Jurkat, Clone E6-1 (cell line): Measurements from ENCODE around the gene CLIP1.

ENCODE experiments used
- DNase-seq: peaks from one replicate; pipeline ENCODE4 v3.0.0-alpha.2; 2011; ENCODE audit warnings: low read depth, low spot score
- H3K4me3 ChIP-seq: 2 replicates; pipeline ENCODE4 v1.5.1; 2011; ENCODE audit warnings: mild to moderate bottlenecking, low read length, control low read depth, moderate library complexity

The CLIP1 gene

DNA sequence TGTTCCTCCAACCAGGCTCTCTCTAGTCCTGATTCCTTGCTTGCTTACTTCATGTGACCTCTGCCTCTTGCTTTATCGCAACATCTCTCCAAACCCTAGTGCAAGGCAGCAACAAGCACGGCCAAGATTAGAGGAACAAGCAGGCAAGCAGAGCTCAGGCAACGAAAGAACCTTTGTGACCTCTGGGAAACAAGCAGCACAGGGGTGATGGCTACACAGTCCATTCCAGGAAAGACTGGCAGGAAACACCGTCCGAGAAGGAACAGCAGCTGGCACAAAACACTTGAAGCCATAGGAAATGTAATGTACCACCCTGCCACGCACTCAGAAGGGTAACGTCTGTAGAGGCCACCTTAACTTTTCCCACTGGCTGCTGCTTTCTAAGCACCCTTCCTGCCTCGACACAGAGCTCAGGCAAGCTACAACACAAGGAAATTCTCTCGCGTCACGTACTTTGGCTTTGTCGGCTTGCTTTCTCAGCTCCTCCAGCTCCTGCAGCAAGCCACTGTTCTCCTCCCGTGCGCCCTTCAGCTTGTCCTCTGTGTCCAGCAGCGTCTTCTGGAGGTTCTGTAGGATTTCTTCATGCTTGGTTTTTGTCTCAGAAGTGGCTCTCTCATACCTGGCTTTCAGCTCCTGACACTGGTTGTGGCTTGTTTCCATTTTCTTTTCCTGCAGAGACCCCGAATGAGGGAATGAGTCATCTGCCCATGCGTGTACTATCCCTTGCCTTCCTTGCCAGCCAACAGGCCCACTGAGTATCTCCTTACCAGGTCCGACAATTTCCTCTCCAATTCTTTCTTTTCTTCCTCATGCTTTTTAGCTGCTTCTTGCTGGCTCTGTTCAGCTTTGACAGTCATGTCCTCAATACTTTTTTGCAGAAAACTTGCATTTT is 94.7 kb downstream of the CLIP1 start:
- H3K4me3 ChIP-seq: no peak overlapping the region
- DNase-seq: no peak

DNA sequence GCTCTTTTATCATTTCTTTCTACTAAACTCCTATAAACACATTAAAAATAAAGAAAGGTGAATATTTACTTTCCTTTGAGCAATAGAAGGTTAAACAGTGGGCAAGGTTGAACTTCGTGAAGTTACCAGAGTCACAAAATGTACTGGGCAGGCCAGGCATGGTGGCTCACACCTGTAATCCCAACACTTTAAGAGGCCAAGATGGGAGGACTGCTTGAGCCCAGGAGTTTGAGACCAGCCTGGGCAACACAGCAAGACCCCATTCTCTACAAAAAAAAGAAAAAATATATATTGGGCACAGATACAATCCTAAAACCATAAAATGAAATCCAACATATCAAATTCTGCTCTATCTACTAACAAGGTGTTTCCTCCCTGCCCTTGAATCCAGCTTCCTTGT is 95.5 kb downstream of the CLIP1 start:
- H3K4me3 ChIP-seq: no peak overlapping the region
- no peak for DNase-seq

DNA sequence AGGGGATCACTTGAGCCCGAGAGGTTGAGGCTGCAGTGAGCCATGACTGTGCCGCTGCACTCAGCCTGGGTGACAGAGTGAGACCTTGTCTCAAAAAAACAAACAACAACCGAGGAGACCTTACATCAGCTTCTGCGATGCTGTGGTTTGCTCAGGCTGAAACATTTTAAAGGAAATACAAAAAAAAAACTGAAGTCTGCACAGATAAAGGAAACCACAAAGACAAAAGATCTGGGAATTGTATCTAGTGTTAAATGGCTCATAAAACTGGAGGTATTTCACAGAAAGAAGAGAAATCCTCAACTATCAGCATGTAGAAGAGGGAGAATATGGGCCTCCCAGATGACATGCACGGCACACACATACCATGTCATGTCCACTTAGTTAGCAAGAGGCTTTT is 95.9 kb downstream of the CLIP1 start:
- DNase-seq: peak; percentile 66
- H3K4me3 ChIP-seq: no peak overlapping the region

DNA sequence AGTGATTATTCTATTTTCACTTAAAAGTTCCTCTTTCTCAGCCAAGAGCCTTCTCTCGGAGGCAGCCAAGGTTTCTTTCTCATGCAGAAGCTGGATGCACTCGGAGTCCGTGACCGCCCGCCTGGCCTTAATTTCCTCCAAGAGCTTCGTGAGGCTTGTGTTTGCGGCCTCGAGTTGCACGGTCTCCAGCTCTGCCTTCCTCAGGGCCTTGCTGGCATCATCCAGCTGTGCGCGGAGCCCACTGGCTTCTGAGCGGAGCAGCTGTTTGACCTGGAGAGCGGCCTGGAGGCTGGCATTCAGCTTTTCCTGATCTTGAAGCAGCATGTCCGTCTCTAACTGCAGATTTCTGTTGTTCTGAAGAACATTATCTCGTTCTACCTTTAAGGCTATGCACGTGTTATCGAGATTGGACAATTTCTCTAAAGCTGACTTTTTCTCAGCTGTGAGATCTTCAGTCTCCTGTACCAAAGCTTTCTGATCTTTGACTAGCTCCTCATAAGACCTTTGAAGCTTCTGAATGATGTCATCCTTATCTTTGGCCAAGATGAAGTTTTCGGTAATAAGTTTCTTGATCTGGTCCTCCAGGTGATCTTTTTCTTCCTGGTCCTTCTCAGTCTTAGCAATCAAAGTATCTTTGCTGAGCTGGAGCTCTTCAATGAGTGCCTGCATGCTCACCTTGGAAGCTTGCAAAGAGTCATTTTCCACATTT is 99.0 kb downstream of the CLIP1 start:
- DNase-seq: no peak
- no peak overlapping the region for H3K4me3 ChIP-seq

- H3K4me3 ChIP-seq: no peak overlapping the region
- no peak for DNase-seq
Measured at GRCh38 chr12:122322501-122322900, 100.0 kb downstream of the CLIP1 start.

DNA sequence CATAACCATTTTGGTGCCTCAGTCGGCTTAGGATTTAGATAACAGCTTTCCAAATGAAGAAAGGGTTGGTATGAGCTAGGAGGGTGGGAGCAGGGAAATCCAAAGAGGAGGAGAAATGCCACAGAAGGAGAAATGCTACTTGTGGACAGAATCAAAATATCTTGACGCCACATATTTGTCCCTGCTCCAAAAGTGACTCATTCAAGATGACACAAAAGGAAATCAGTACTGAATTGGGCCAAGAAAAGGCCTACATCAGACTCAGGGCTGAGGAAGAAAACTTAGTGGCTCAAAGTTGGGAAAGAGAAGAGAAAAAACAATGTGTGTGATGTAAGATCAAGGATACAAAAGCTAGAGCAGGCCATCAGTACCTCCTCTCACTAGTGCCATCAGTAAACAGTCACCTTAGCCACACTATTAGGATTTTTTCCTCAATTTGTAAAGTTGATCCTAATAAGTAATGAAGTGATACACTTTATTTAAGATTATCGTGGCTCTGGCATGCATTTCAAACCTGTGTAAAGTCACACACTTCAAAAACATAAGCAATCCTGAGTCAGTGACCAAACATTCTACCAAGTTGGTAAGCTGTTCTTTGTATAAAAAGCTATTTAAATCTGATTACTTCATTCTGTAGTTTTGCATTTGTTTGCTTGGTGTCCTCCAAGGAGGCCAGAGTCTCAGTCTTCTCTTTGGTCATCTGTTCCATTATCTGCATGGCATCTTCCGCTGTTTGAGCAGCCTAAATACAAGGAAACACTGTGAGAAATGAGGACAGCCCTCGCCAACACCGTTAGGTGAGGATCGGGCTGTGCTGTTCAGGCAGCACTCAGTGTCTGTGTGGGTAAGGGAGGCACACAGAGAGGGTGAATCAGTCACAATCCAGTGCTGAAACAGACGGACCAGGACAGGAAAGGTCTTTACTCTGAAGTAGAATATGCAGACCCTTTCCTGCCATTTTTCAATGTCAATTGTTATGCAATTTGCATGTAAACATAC is 103.6 kb downstream of the CLIP1 start:
- no peak for DNase-seq
- no peak overlapping the region for H3K4me3 ChIP-seq

- H3K4me3 ChIP-seq: no peak overlapping the region
- DNase-seq: no peak
Measured at GRCh38 chr12:122312926-122313325, 109.5 kb downstream of the CLIP1 start.

DNA sequence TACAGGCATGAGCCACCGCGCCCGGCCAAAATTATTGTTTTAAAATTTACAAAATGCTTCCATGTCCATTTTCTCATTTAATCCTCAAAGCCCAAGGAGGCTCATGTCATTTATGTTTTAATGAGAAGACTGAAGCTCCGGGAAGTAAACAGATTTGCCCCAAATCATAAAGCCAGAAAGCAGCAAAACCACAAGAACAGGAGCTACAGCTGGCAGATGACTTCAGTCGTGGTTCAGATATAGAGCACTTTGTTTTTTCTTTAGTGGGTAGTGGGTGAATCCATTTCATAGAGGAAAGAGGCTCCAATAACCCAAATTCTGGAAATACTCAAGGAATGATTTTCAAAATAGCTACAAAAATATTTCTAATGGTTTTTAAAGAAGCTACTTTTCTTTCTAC is 110.8 kb downstream of the CLIP1 start:
- no peak for DNase-seq
- H3K4me3 ChIP-seq: no peak overlapping the region

DNA sequence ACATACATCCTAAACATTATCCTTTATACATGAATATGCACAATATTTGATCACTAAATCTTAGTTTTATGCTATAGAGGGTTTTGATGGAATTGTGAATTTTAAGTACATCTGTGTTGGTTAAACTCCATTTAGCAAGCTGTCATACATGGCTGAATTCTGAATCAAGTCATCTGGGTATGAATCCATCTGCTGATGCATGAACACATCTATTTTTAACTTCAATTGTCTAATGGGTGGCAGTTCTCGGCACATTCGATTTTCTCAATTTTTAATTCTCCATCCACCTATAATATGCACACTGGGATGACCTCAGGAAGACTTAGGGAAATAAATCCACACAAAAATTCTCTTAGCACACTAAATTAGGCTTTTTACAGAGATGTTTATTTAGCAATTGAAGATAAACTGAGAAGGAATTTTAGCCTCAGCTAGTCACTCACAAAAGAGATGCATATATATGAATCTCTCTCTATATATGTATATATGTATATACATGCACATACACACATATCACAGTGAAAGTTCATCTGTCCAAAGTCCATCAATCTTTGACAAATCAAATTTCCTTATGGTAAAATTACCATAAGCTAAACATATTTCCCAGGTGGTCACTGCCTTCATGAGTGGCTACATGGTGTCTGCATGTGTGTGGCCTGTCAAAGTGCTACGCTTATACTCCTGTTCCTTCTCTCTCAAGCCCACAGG is 111.7 kb downstream of the CLIP1 start:
- no peak overlapping the region for H3K4me3 ChIP-seq
- DNase-seq: no peak

GRCh38 chr12:122309564-122310121 is 112.8 kb downstream of the CLIP1 start:
- no peak for DNase-seq
- no peak overlapping the region for H3K4me3 ChIP-seq

GRCh38 chr12:122308811-122309210 is 113.7 kb downstream of the CLIP1 start:
- DNase-seq: no peak
- no peak overlapping the region for H3K4me3 ChIP-seq

DNA sequence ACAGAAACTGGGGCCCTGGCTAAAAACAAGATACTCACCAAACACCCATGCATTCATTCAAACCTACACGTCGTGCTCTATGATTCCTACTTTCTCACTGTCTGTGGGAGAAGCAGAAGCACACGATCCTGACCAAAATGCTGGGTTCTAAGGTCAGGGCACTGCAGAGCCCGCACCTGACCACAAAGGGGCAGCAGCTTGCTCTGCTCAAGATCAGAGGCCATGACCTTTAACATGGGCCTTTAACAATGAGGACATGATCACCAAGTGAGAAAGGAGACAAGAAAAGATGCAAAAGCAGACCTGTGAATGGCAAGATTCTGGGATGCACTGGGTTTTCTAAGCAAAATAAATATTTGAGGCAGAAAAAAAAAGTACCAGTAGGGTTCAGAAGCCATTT is 116.1 kb downstream of the CLIP1 start:
- no peak for DNase-seq
- H3K4me3 ChIP-seq: no peak overlapping the region

DNA sequence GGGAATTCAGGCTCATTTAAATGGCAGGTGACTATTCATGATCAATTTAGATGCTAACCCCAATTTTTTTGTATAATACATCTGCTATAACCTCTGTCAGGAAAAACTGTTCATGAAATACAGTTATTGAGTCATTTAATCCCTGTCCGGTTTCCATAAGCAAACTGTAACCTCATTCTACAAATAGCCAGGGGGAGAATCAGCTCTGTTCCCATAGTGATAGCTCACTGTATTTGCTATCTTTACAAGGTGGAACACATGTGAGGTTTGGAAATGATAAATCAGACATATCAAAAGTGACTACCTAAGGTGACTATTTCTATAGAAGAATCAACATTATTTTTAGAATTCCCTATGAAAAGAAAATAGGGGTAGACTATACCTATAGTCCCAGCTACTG is 117.5 kb downstream of the CLIP1 start:
- DNase-seq: no peak
- no peak overlapping the region for H3K4me3 ChIP-seq

GRCh38 chr12:122303068-122303467 is 119.4 kb downstream of the CLIP1 start:
- no peak overlapping the region for H3K4me3 ChIP-seq
- DNase-seq: no peak

GRCh38 chr12:122298071-122298748 is 124.3 kb downstream of the CLIP1 start:
- no peak overlapping the region for H3K4me3 ChIP-seq
- DNase-seq: no peak

DNA sequence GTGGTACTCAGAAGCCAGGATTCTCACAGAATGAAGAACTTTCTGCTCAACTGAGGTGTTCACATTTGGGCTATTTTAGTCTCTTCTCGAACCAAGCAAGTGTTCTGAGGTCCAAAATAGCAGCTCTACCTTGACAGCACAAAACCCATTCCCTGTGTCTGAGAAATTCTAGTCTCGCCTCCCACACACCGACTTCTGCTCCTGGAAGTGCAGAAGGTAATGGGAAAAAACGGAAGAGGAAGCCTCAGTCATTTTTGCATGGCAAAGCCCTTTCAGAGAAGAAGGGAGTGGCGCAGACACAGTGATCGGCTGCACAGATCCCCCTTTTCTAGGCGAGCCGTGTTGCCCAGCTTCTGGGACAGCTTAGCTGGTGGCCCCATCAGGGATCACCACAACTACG is 125.0 kb downstream of the CLIP1 start:
- no peak for DNase-seq
- no peak overlapping the region for H3K4me3 ChIP-seq

DNA sequence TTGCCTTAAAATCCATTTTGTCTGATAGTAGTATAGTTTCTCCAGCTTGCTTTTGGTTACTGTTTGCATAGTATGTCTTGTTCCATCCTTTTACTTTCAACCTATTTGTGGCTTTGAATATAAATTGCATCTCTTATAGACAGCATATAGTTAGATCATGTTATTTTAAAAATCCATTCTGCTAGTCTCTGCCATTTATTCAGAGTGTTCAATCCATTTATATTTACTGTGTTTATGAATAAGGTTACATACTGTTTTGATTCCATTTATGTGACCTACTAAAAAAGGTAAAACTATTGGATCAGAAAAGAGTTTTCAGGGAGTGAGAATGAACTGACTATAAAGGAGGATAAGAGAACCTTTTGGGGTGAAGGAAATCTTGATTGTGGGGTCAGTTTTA is 126.6 kb downstream of the CLIP1 start:
- no peak overlapping the region for H3K4me3 ChIP-seq

DNA sequence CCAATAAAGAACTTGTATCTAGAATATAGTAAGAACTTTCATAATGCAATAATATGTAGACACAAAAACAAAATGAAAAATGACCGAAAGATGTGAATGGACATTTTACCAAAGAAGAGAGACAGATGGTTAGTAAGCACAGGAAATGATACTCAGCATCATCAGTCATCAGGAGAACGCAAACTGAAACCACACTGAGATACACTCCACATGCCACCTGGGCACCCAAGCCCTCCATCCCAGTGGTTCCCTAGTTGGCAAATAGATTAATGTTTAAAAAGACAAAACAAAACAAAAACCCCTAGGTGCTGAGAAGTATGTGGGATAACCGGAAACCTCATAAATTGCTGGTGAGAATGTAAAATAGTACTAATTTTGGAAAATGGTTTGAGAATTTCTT is 129.4 kb downstream of the CLIP1 start:
- H3K4me3 ChIP-seq: no peak overlapping the region
- DNase-seq: no peak

More for the DNA sequence above, 126.6 kb downstream of the CLIP1 start:
- no peak for DNase-seq
